ENCODE measurements around the gene THG1L. TPM values are rescaled to one million over a fixed set of nuclear protein-coding genes. Genes with fewer than 3 reads are reported as not detected.

The THG1L gene
- total RNA-seq, 1 donor from 2014 or later = 5.3 TPM

GRCh38 chr5:157747766-157748700 lies 16.8 kb downstream of the THG1L start:
- intact Hi-C loops (cut with micrococcal nuclease) = no loop called here
- no peak for ATAC-seq
- DNase-seq = no peak

GRCh38 chr5:157748760-157749461 lies 17.7 kb downstream of the THG1L start:
- intact Hi-C loops (cut with micrococcal nuclease) = no loop called here
- DNase-seq (no peak), ATAC-seq (no peak)

GRCh38 chr5:157749462-157749799 lies 18.2 kb downstream of the THG1L start:
- intact Hi-C loops (cut with micrococcal nuclease) = no loop called here
- ATAC-seq (no peak), DNase-seq (no peak)

- DNase-seq (no peak), ATAC-seq (no peak)
- intact Hi-C loops (cut with micrococcal nuclease) = no loop called here
Observed at GRCh38 chr5:157750320-157750719, 19.1 kb downstream of the THG1L start.

- no peak for DNase-seq
- no peak for ATAC-seq
- intact Hi-C loops (cut with micrococcal nuclease) = no loop called here
Observed at GRCh38 chr5:157756122-157756521, 24.9 kb downstream of the THG1L start.

- ATAC-seq (no peak), DNase-seq (no peak)
- intact Hi-C loops (cut with micrococcal nuclease) = no loop called here
Observed at GRCh38 chr5:157758706-157759105, 27.5 kb downstream of the THG1L start.

- intact Hi-C loops (cut with micrococcal nuclease) = no loop called here
- no peak for DNase-seq
- peak; percentile 84 for ATAC-seq
Observed at GRCh38 chr5:157761690-157762621, 30.7 kb downstream of the THG1L start.

GRCh38 chr5:157764531-157764930 lies 33.3 kb downstream of the THG1L start:
- DNase-seq = no peak
- ATAC-seq = no peak
- intact Hi-C loops (cut with micrococcal nuclease) = no loop called here

GRCh38 chr5:157766442-157766841 lies 35.2 kb downstream of the THG1L start:
- DNase-seq = no peak
- no peak for ATAC-seq
- intact Hi-C loops (cut with micrococcal nuclease) = no loop called here

GRCh38 chr5:157766902-157767301 lies 35.7 kb downstream of the THG1L start:
- DNase-seq (no peak), ATAC-seq (peak; percentile 32)
- intact Hi-C loops (cut with micrococcal nuclease) = no loop called here

- DNase-seq (no peak), ATAC-seq (no peak)
- intact Hi-C loops (cut with micrococcal nuclease) = no loop called here
Observed at GRCh38 chr5:157767689-157768088, 36.5 kb downstream of the THG1L start.

GRCh38 chr5:157770665-157771064 lies 39.4 kb downstream of the THG1L start:
- ATAC-seq (no peak), DNase-seq (no peak)
- intact Hi-C loops (cut with micrococcal nuclease) = no loop called here

GRCh38 chr5:157772127-157772526 lies 40.9 kb downstream of the THG1L start:
- intact Hi-C loops (cut with micrococcal nuclease) = no loop called here
- no peak for ATAC-seq
- DNase-seq = no peak

- ATAC-seq = no peak
- DNase-seq = no peak
- intact Hi-C loops (cut with micrococcal nuclease) = no loop called here
Observed at GRCh38 chr5:157778121-157778805, 47.0 kb downstream of the THG1L start.

- intact Hi-C loops (cut with micrococcal nuclease) = no loop called here
- DNase-seq (no peak), ATAC-seq (no peak)
Observed at GRCh38 chr5:157779221-157779620, 48.0 kb downstream of the THG1L start.

GRCh38 chr5:157785801-157786200 lies 54.6 kb downstream of the THG1L start:
- ATAC-seq = no peak
- DNase-seq = no peak
- intact Hi-C loops (cut with micrococcal nuclease) = no loop called here
